MM.1S (cell line): Measurements from ENCODE around the gene NCBP2.

Experiments
- DNase-seq: peaks from one replicate; pipeline ENCODE4 v3.0.0-alpha.2; 2015
- H2AFZ ChIP-seq: fragments of 300-600 bp; sonication (generic); 2 replicates; pipeline ENCODE4 v1.6.0; 2016; ENCODE audit warnings: antibody characterized with exemption, low read length
- H3F3A ChIP-seq: fragments of 300-600 bp; sonication (generic); 2 replicates; pipeline ENCODE4 v1.6.1; 2016; ENCODE audit warnings: mild to moderate bottlenecking, antibody characterized with exemption, low read length, moderate library complexity, mixed read lengths; ENCODE audit not compliant: insufficient read depth
- H3K27ac ChIP-seq: fragments of 300-600 bp; sonication (generic); 2 replicates; pipeline ENCODE4 v1.5.1; 2016; ENCODE audit warnings: mild to moderate bottlenecking, low read length
- H3K27me3 ChIP-seq: fragments of 300-600 bp; sonication (generic); replicated peaks from 2 replicates; pipeline ENCODE4 v1.6.0; 2016; ENCODE audit warnings: low read length; ENCODE audit not compliant: insufficient read depth
- H3K36me3 ChIP-seq: fragments of 300-600 bp; sonication (generic); replicated peaks from 2 replicates; pipeline ENCODE4 v1.6.1; 2016; ENCODE audit warnings: mild to moderate bottlenecking, low read length, mixed read lengths; ENCODE audit not compliant: insufficient read depth
- H3K4me1 ChIP-seq: fragments of 300-600 bp; sonication (generic); 2 replicates; pipeline ENCODE4 v1.6.1; 2016; ENCODE audit warnings: low read length, mixed read lengths
- H3K4me2 ChIP-seq: fragments of 300-600 bp; sonication (generic); 2 replicates; pipeline ENCODE4 v1.6.0; 2016; ENCODE audit warnings: low read depth, low read length
- H3K4me3 ChIP-seq: fragments of 300-600 bp; sonication (generic); 2 replicates; pipeline ENCODE4 v1.5.1; 2016; ENCODE audit warnings: low read length, mixed read lengths
- H3K79me2 ChIP-seq: fragments of 300-600 bp; sonication (generic); 2 replicates; pipeline ENCODE4 v1.6.1; 2016; ENCODE audit warnings: mixed run types, low read length, mixed read lengths
- H3K9ac ChIP-seq: fragments of 300-600 bp; sonication (generic); 2 replicates; pipeline ENCODE4 v1.6.1; 2016; ENCODE audit warnings: low read length, mixed read lengths
- H3K9me2 ChIP-seq: fragments of 300-600 bp; sonication (generic); replicated peaks from 2 replicates; pipeline ENCODE4 v1.6.1; 2016; ENCODE audit warnings: mild to moderate bottlenecking, low read length, mixed read lengths; ENCODE audit not compliant: insufficient read depth
- H3K9me3 ChIP-seq: fragments of 300-600 bp; sonication (generic); replicated peaks from 2 replicates; pipeline ENCODE4 v1.6.1; 2016; ENCODE audit warnings: mild to moderate bottlenecking, low read length, mixed read lengths; ENCODE audit not compliant: insufficient read depth
- H4K20me1 ChIP-seq: fragments of 300-600 bp; sonication (generic); 2 replicates; pipeline ENCODE4 v1.6.1; 2016; ENCODE audit warnings: mild to moderate bottlenecking, low read length, moderate library complexity, mixed read lengths; ENCODE audit not compliant: insufficient read depth
- EZH2 ChIP-seq: fragments of 300-600 bp; sonication (generic); optimal IDR thresholded peaks from 2 replicates; pipeline ENCODE3; 2017; ENCODE audit warnings: low read depth, mild to moderate bottlenecking, antibody characterized with exemption, low read length, mixed read lengths
- EZH2phosphoT487 ChIP-seq: fragments of 300-600 bp; sonication (generic); IDR thresholded peaks from 2 replicates; pipeline ENCODE4 v1.6.1; 2018; ENCODE audit warnings: antibody characterized with exemption, low read length
- TF ChIP-seq, protein P1 (sequence below): fragments of 300-600 bp; sonication (generic); IDR thresholded peaks from 2 replicates; pipeline ENCODE4 v1.5.1; 2016; ENCODE audit warnings: antibody characterized with exemption, low read length, mixed read lengths

Gene NCBP2

DNA sequence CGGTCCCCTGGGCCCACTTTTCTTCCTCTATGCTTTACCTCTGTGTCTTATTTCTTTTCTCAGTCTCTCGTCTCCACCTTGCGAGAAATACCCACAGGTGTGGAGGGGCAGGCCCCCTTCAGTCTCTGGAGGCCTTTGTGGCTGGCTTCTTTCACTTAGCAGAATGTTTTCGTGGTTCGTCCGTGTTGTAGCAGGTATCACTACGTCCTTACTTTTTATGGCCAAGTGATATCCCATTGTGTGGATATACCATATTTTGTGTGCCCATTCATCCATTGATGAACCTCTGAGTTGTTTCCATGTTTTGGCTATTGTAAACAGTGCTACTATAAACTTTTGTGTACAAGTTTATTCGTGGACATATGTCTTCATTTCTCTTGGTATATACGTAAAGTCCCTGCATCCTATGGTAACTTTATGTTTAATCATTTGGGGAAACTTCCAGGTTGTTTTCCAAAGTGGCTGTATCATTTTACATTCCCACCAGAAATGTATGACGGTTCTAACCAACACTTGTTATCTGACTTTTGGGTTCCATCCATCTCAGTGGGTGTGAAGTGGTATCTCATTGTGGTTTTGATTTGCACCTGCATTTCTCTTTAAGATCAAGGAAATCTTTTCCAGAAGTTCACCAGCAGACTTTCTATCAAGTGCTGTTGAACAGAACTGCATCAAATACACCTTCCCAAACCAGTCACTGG lies 20.8 kb upstream of the NCBP2 start:
- H3K9ac ChIP-seq, result no peak overlapping the region
- no peak overlapping the region for H2AFZ ChIP-seq
- H3K4me3 ChIP-seq, result no peak overlapping the region
- H4K20me1 ChIP-seq, result no peaks in the 10 kb centered on the region
- no peaks in the 10 kb centered on the region for H3K9me2 ChIP-seq
- 0 out of 2 replicates have a peak, but pooled peaks cover 4% of the 10 kb centered on the region for H3K4me1 ChIP-seq
- no peak for DNase-seq
- H3K36me3 ChIP-seq, result no peaks in the 10 kb centered on the region
- H3K79me2 ChIP-seq, result no peaks in the 10 kb centered on the region
- H3F3A ChIP-seq, result no peaks in the 10 kb centered on the region
- no peaks in the 10 kb centered on the region for H3K9me3 ChIP-seq
- no peak for TF ChIP-seq EZH2
- no peak for TF ChIP-seq EZH2phosphoT487
- TF ChIP-seq, protein P1, sequence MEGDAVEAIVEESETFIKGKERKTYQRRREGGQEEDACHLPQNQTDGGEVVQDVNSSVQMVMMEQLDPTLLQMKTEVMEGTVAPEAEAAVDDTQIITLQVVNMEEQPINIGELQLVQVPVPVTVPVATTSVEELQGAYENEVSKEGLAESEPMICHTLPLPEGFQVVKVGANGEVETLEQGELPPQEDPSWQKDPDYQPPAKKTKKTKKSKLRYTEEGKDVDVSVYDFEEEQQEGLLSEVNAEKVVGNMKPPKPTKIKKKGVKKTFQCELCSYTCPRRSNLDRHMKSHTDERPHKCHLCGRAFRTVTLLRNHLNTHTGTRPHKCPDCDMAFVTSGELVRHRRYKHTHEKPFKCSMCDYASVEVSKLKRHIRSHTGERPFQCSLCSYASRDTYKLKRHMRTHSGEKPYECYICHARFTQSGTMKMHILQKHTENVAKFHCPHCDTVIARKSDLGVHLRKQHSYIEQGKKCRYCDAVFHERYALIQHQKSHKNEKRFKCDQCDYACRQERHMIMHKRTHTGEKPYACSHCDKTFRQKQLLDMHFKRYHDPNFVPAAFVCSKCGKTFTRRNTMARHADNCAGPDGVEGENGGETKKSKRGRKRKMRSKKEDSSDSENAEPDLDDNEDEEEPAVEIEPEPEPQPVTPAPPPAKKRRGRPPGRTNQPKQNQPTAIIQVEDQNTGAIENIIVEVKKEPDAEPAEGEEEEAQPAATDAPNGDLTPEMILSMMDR, result no peak
- no peaks in the 10 kb centered on the region for H3K27me3 ChIP-seq
- no peak overlapping the region for H3K4me2 ChIP-seq
- no peak overlapping the region for H3K27ac ChIP-seq

DNA sequence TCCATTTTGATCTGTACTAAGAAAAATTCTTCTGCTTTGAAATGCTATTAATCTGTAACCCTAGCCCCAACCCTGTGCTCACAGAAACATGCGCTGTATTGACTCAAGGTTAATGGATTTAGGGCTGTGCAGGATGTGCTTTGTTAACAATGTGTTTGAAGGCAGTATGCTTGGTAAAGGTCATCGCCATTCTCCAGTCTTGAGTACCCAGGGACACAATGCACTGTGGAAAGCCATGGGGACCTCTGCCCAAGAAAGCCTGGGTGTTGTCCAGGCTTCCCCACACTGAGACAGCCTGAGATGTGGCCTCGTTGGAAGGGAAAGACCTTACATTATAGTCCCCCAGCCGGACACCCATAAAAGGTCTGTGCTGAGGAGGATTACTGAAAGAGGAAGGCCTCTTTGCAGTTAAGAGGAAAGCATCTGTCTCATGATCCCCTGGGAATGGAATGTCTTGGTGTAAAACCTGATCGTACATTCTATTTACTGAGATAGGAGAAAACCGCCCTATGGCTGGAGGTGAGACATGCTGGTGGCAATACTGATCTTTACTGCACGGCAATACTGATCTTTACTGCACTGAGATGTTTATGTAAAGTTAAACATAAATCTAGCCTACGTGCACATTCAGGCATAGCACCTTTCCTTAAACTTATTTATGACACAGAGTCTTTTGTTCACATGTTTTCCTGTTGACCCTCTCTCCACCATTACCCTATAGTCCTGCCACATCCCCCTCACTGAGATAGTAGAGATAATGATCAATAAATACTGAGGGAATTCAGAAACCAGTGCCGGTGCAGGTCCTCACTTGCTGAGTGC lies 20.0 kb upstream of the NCBP2 start:
- Histone ChIP-seq H3K4me2 (no peak overlapping the region), H4K20me1 (no peaks in the 10 kb centered on the region), H3K9ac (no peak overlapping the region), H3K4me3 (no peak overlapping the region), H3K4me1 (no peaks in the 10 kb centered on the region), H3K9me2 (no peaks in the 10 kb centered on the region), H2AFZ (no peak overlapping the region), H3K36me3 (no peaks in the 10 kb centered on the region), H3F3A (no peaks in the 10 kb centered on the region), H3K9me3 (no peaks in the 10 kb centered on the region), H3K79me2 (no peaks in the 10 kb centered on the region), H3K27ac (no peak overlapping the region), H3K27me3 (no peaks in the 10 kb centered on the region)
- TF ChIP-seq EZH2 (no peak), EZH2phosphoT487 (no peak)
- TF ChIP-seq, protein P1, result no peak
- DNase-seq, result no peak

DNA sequence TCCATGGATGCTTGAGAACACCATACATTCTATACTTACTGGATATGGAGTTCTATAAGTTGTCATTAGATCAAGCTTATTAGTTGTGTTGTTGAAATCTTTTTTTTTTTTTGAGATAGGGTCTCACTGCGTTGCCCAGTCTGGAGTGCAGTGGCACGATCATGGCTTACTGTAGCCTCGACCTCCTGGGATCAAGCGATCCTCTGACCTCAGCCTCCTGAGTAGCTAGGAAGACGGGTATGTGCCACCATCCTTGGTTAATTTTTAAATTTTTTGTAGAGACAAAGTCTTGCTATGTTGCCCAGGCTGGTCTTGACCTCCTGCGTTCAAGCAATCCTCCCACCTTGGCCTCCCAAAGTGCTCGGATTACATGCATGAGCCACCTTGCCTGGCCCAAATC lies 12.5 kb upstream of the NCBP2 start:
- Histone ChIP-seq H3K27me3 (0 out of 2 replicates have a peak, but pooled peaks cover 4% of the 10 kb centered on the region), H2AFZ (no peak overlapping the region), H3K4me3 (no peak overlapping the region), H3K9ac (no peak overlapping the region), H3K79me2 (no peaks in the 10 kb centered on the region), H3K27ac (no peak overlapping the region), H3F3A (no peaks in the 10 kb centered on the region), H3K4me1 (no peaks in the 10 kb centered on the region), H4K20me1 (no peaks in the 10 kb centered on the region), H3K9me3 (no peaks in the 10 kb centered on the region), H3K9me2 (no peaks in the 10 kb centered on the region), H3K4me2 (no peak overlapping the region), H3K36me3 (no peaks in the 10 kb centered on the region)
- no peak for DNase-seq
- TF ChIP-seq, protein P1, result no peak
- TF ChIP-seq EZH2phosphoT487 (no peak), EZH2 (no peak)
